Endothelial cell of umbilical vein (primary cell): ENCODE data around the gene FNBP1L. TPM values are rescaled to one million over a fixed set of nuclear protein-coding genes. Genes with fewer than 3 reads are reported as not detected.

Experiments used
- BruUV-seq: library from RNA; stranded (reverse); fragments of 400-500 nt; replicated peaks from 2 replicates; lab custom pipeline; 2021; lab: Mats Ljungman, UMichigan
- CTCF ChIA-PET: fragments of 300-600, 350-600 bp; sonication (Branson Sonifier 250); formaldehyde crosslinking; loops from one replicate; lab custom pipeline; 2021; ENCODE audit warnings: antibody characterized with exemption, inconsistent platforms; lab: Charles Lee
- POLR2A ChIA-PET: fragments of 300-600, 350-600 bp; sonication (Branson Sonifier 250); formaldehyde crosslinking; loops from one replicate; lab custom pipeline; 2021; ENCODE audit warnings: antibody characterized with exemption, inconsistent platforms; lab: Charles Lee
- DNase-seq: peaks from one replicate; pipeline ENCODE4 v3.0.0-alpha.2; 2011; ENCODE audit warnings: low read depth, low spot score
- FAIRE-seq: peaks from 2 replicates; lab custom pipeline; 2011; peaks lifted over from hg19 to GRCh38; lab: Jason Lieb, UNC
- H2AFZ ChIP-seq: 2 replicates; pipeline ENCODE4 v1.6.0; 2012; ENCODE audit warnings: low read depth, low read length, control low read depth, inconsistent platforms
- H3K27ac ChIP-seq: 2 replicates; pipeline ENCODE4 v1.5.1; 2011; ENCODE audit warnings: low read depth, mild to moderate bottlenecking, control low read depth, low read length, moderate library complexity; ENCODE audit not compliant: insufficient read depth
- H3K27me3 ChIP-seq, 2 experiments: 2 replicates each; pipeline versions ENCODE4 v1.6.0 to v1.6.1; 2011; ENCODE audit warnings: low read length in 2 of 2, mixed read lengths in 1 of 2; ENCODE audit not compliant: control insufficient read depth in 2 of 2, insufficient read depth in 2 of 2
- H3K36me3 ChIP-seq, 2 experiments: 2 replicates in 1 of 2; 3 replicates in 1 of 2; pipeline ENCODE4 v1.5.1; 2011; ENCODE audit warnings: low read length in 2 of 2, mild to moderate bottlenecking in 1 of 2, moderate library complexity in 1 of 2; ENCODE audit not compliant: control insufficient read depth in 2 of 2, insufficient read depth in 2 of 2; ENCODE audit errors: extremely low read depth in 1 of 2
- H3K4me1 ChIP-seq: 3 replicates; pipeline ENCODE4 v1.5.1; 2011; ENCODE audit warnings: mild to moderate bottlenecking, low read length; ENCODE audit not compliant: control insufficient read depth, insufficient read depth; ENCODE audit errors: extremely low read depth
- H3K4me2 ChIP-seq: 2 replicates; pipeline ENCODE4 v1.6.1; 2011; ENCODE audit warnings: low read length, control low read depth, mixed read lengths; ENCODE audit not compliant: insufficient read depth
- H3K4me3 ChIP-seq, 3 experiments: fragments of 200-600 bp in 1 of 3; sonication (generic), shearing (Covaris generic) in 1 of 3; replicated peaks in 1 of 3; 2 replicates each; pipeline ENCODE4 v1.5.1; 2011 to 2016; ENCODE audit warnings: control low read depth in 3 of 3, low read length in 3 of 3, mild to moderate bottlenecking in 2 of 3, inconsistent platforms in 1 of 3, low read depth in 1 of 3, moderate library complexity in 1 of 3; ENCODE audit not compliant: insufficient read depth in 1 of 3
- H3K79me2 ChIP-seq: 2 replicates; pipeline ENCODE4 v1.6.0; 2012; ENCODE audit warnings: low read length, inconsistent platforms; ENCODE audit not compliant: control insufficient read depth, insufficient read depth
- H3K9ac ChIP-seq: replicated peaks from 2 replicates; pipeline ENCODE3; 2011; ENCODE audit warnings: low read length, control low read depth; ENCODE audit not compliant: insufficient read depth; ENCODE audit errors: extremely low read depth
- H3K9me1 ChIP-seq: replicated peaks from 3 replicates; pipeline ENCODE4 v1.6.0; 2011; ENCODE audit warnings: mild to moderate bottlenecking, low read length; ENCODE audit not compliant: control insufficient read depth, insufficient read depth; ENCODE audit errors: extremely low read depth
- H3K9me3 ChIP-seq: replicated peaks from 2 replicates; pipeline ENCODE4 v1.5.1; 2012; ENCODE audit warnings: low read length, inconsistent platforms; ENCODE audit not compliant: control insufficient read depth, insufficient read depth
- H4K20me1 ChIP-seq: replicated peaks from 2 replicates; pipeline ENCODE3; 2011; ENCODE audit warnings: mild to moderate bottlenecking, low read length; ENCODE audit not compliant: control insufficient read depth, insufficient read depth; ENCODE audit errors: extremely low read depth
- CTCF ChIP-seq, 2 donors: IDR thresholded peaks; 1 replicate in 1 of 2; 2 replicates in 1 of 2; pipeline ENCODE4 v1.5.1; 2011; ENCODE audit warnings: low read length in 2 of 2, mild to moderate bottlenecking in 2 of 2, moderate library complexity in 2 of 2, control low read depth in 1 of 2, inconsistent platforms in 1 of 2, low read depth in 1 of 2; ENCODE audit not compliant: insufficient read depth in 1 of 2; ENCODE audit errors: extremely low read depth in 1 of 2
- FOS ChIP-seq: IDR thresholded peaks from 2 replicates; pipeline ENCODE4 v1.6.1; 2011; ENCODE audit warnings: mild to moderate bottlenecking, low read length, moderate library complexity, borderline replicate concordance; ENCODE audit not compliant: insufficient read depth
- MYC ChIP-seq: IDR thresholded peaks from one replicate; pipeline ENCODE4 v1.6.1; 2011; ENCODE audit warnings: mild to moderate bottlenecking, low read depth, low read length
- POLR2A ChIP-seq: IDR thresholded peaks from 2 replicates; pipeline ENCODE4 v1.6.1; 2012; ENCODE audit warnings: low read depth, mild to moderate bottlenecking, control low read depth, low read length
- POLR2AphosphoS5 ChIP-seq: IDR thresholded peaks from 2 replicates; pipeline ENCODE4 v1.6.1; 2012; ENCODE audit warnings: low read depth, mild to moderate bottlenecking, control low read depth, low read length, moderate library complexity; ENCODE audit not compliant: insufficient read depth
- dilution Hi-C: fragments of 300-500 bp; cut with MboI; formaldehyde crosslinking; loops from one replicate; pipeline ENCODE4 v1.15.0; 2019; ENCODE audit warnings: low sequenced_read_pairs; ENCODE audit not compliant: extremely low pct_ligation_motif_present
- intact Hi-C: fragments of 100-400 bp; cut with micrococcal nuclease; formaldehyde crosslinking; loops from one replicate; pipeline ENCODE4 v1.10.0; 2022
- polyA plus RNA-seq, 4 experiments: library from polyadenylated mRNA; depleted of rRNA in 3 of 4; stranded (reverse) in 3 of 4; unstranded in 1 of 4; fragments of >200 nt; gene quantifications; 2 replicates each; pipeline versions ENCODE4 v1.2.1 to v1.2.3, GENCODE V29; 2011 to 2012; ENCODE audit warnings: missing spikeins in 1 of 4
- total RNA-seq: library from RNA; stranded (reverse); gene quantifications from 2 replicates; pipeline ENCODE4 v1.2.3, GENCODE V29; 2021

FNBP1L gene
- total and polyA plus RNA-seq, 2 donors (not counting 3 experiments of a cell fraction or from before 2014, with no cell fraction given), result 28.1 to 56.4 TPM

DNA sequence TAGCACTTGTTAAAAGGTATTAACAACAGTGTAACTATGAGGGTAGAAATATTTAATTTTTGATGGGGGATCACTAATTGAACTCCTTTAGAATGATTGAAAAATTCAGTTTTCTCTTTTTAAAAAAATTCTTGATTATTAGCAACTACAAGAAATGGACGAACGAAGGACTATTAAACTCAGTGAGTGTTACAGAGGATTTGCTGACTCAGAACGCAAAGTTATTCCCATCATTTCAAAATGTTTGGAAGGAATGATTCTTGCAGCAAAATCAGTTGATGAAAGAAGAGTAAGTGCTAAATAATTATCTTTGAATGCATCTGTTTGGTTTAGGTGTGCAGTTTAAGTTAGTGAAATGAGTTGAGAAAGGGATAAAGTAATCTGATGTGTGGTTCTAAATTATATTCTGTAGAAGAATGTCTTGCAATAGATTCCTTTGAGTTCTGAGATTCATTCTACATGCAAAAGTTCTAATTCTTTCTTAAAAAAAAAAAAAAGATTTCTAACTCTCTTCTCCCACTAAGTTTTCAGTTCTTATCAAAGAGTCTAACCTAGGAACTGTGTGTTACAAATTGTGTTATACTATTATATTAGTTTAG is 85.0 kb downstream of the FNBP1L start:
- no peak for DNase-seq
- Histone ChIP-seq H3K36me3 (peaks cover 2 to 14% of the 10 kb centered on the region in 2 experiments), H2AFZ (no peak overlapping the region), H3K9me3 (no peaks in the 10 kb centered on the region), H3K27me3 (no peaks in the 10 kb centered on the region), H3K27ac (no peak overlapping the region), H3K4me2 (no peak overlapping the region), H3K9me1 (no peaks in the 10 kb centered on the region), H3K4me3 (no peak overlapping the region), H3K79me2 (no peaks in the 10 kb centered on the region), H3K4me1 (no peaks in the 10 kb centered on the region), H3K9ac (no peak overlapping the region), H4K20me1 (no peaks in the 10 kb centered on the region)
- TF ChIP-seq POLR2AphosphoS5 (no peak), FOS (no peak)
- no TSS peak for BruUV-seq
- intact Hi-C loops, result no loop called here
- no peak for FAIRE-seq
- dilution Hi-C loops, result no loop called here
- POLR2A ChIA-PET, result no interaction called here
- CTCF ChIA-PET, result interaction anchor here (0.9 to 1.4 kb wide), 2 partner anchors 10 to 22 kb away, joined by 3 read pairs; no protein-coding TSS in a partner anchor

DNA sequence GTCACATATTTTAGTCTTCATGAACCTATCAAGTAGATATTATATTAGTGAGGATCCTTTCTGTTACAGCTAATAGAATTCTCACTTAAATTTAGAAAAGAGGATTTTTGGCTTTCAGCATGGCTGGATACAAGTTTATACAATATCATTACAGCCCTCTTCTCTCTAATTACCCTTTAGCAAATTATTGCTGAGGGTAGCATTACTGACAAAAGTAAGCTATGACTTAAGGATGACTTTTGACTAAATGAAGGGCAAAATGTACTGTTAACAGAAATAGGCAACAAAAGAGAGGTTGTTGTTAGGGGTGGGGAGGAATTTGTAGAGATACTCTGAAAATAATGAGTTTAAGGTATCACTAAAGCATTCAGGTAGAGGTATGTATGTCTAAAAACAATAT is 85.8 kb downstream of the FNBP1L start:
- Histone ChIP-seq H3K9ac (no peak overlapping the region), H3K4me1 (no peaks in the 10 kb centered on the region), H4K20me1 (no peaks in the 10 kb centered on the region), H3K27me3 (no peaks in the 10 kb centered on the region), H2AFZ (no peak overlapping the region), H3K36me3 (peaks cover 2 to 14% of the 10 kb centered on the region in 2 experiments), H3K4me3 (no peak overlapping the region), H3K9me1 (no peaks in the 10 kb centered on the region), H3K4me2 (no peak overlapping the region), H3K27ac (no peak overlapping the region), H3K9me3 (no peaks in the 10 kb centered on the region), H3K79me2 (no peaks in the 10 kb centered on the region)
- TF ChIP-seq POLR2A (no peak), CTCF (IDR thresholded peaks at IDR 0.05; ENCODE audit: extremely low read depth in 1 of 2, insufficient read depth in 1 of 2, low read depth in 1 of 2, low read length in 2 of 2) (no peak), POLR2AphosphoS5 (no peak), MYC (no peak)
- intact Hi-C loops, result no loop called here
- ChIA-PET POLR2A (no interaction called here), CTCF (interaction anchor here (0.9 to 1.8 kb wide), 4 partner anchors 9 to 22 kb away, joined by 3 to 4 read pairs (median 4); no protein-coding TSS in a partner anchor)
- FAIRE-seq (no peak), DNase-seq (no peak)
- dilution Hi-C loops, result no loop called here
- no TSS peak for BruUV-seq
